Central memory CD8-positive, alpha-beta T cell (primary cell): ENCODE measurements around the gene INSL3.

ENCODE experiments used
- ATAC-seq: fragments of 150-1000 bp; cut with Tn5 transposase; replicated peaks from 2 replicates; pipeline ENCODE4 v1.10.0; 2022; ENCODE audit warnings: mild to moderate bottlenecking, moderate FRiP score, moderate number of reproducible peaks; ENCODE audit not compliant: poor library complexity, severe bottlenecking; ENCODE audit errors: extremely low read depth
- DNase-seq, 2 donors: peaks; one replicate each; pipeline ENCODE4 v3.0.0; 2021; ENCODE audit warnings: low spot score in 2 of 2
- H3K27ac Mint-ChIP-seq: one replicate; pipeline ENCODE4 v1.8.0; 2022; ENCODE audit warnings: low read depth, mild to moderate bottlenecking, moderate library complexity, mixed read lengths
- H3K27me3 Mint-ChIP-seq: one replicate; pipeline ENCODE4 v1.8.0; 2022; ENCODE audit warnings: mixed read lengths
- H3K36me3 Mint-ChIP-seq: one replicate; pipeline ENCODE4 v1.8.0; 2022; ENCODE audit warnings: mild to moderate bottlenecking, moderate library complexity, mixed read lengths; ENCODE audit not compliant: insufficient read depth
- H3K4me1 Mint-ChIP-seq: one replicate; pipeline ENCODE4 v1.8.0; 2022; ENCODE audit warnings: mixed read lengths
- H3K4me3 Mint-ChIP-seq: one replicate; pipeline ENCODE4 v1.8.0; 2022; ENCODE audit warnings: mild to moderate bottlenecking, moderate library complexity, mixed read lengths
- H3K9me3 Mint-ChIP-seq: one replicate; pipeline ENCODE4 v1.8.0; 2022; ENCODE audit warnings: mixed read lengths

The INSL3 gene

GRCh38 chr19:17841810-17842662, 20.7 kb upstream of the INSL3 start:
- Mint-ChIP-seq H3K27me3 (no peaks in the 10 kb centered on the region), H3K4me3 (no peak overlapping the region), H3K4me1 (peaks cover 42% of the 10 kb centered on the region), H3K36me3 (peaks cover 54% of the 10 kb centered on the region), H3K27ac (no peak overlapping the region), H3K9me3 (no peaks in the 10 kb centered on the region)
- no peak for ATAC-seq
- no peak for DNase-seq

- Mint-ChIP-seq H3K4me3 (no peak overlapping the region), H3K9me3 (no peaks in the 10 kb centered on the region), H3K4me1 (peaks cover 40% of the 10 kb centered on the region), H3K27ac (peak overlapping the region; percentile 83), H3K36me3 (peaks cover 57% of the 10 kb centered on the region), H3K27me3 (no peaks in the 10 kb centered on the region)
- ATAC-seq (no peak), DNase-seq (no peak)
These were observed 20.1 kb upstream of the INSL3 start for GRCh38 chr19:17841371-17841809.

- Mint-ChIP-seq H3K27me3 (no peaks in the 10 kb centered on the region), H3K4me1 (peaks cover 40% of the 10 kb centered on the region), H3K4me3 (no peak overlapping the region), H3K9me3 (no peaks in the 10 kb centered on the region), H3K27ac (peak overlapping the region; percentile 55), H3K36me3 (peaks cover 61% of the 10 kb centered on the region)
- ATAC-seq (no peak), DNase-seq (no peak)
These were observed 18.7 kb upstream of the INSL3 start for GRCh38 chr19:17840019-17840418.

- H3K4me1 Mint-ChIP-seq: peaks cover 23% of the 10 kb centered on the region
- no peak for DNase-seq
- H3K27me3 Mint-ChIP-seq: no peaks in the 10 kb centered on the region
- H3K27ac Mint-ChIP-seq: no peak overlapping the region
- no peaks in the 10 kb centered on the region for H3K9me3 Mint-ChIP-seq
- ATAC-seq: no peak
- H3K36me3 Mint-ChIP-seq: peaks cover 59% of the 10 kb centered on the region
- H3K4me3 Mint-ChIP-seq: no peak overlapping the region
These were observed 16.7 kb upstream of the INSL3 start for GRCh38 chr19:17837972-17838371.

- H3K4me1 Mint-ChIP-seq: peaks cover 23% of the 10 kb centered on the region
- peaks cover 64% of the 10 kb centered on the region for H3K36me3 Mint-ChIP-seq
- H3K9me3 Mint-ChIP-seq: no peaks in the 10 kb centered on the region
- no peak for DNase-seq
- H3K4me3 Mint-ChIP-seq: no peak overlapping the region
- peak overlapping the region; percentile 79 for H3K27ac Mint-ChIP-seq
- ATAC-seq: no peak
- no peaks in the 10 kb centered on the region for H3K27me3 Mint-ChIP-seq
These were observed 15.2 kb upstream of the INSL3 start for GRCh38 chr19:17836530-17836929.

- Mint-ChIP-seq H3K36me3 (peaks cover 64% of the 10 kb centered on the region), H3K27me3 (no peaks in the 10 kb centered on the region), H3K4me3 (no peak overlapping the region), H3K4me1 (peaks cover 19% of the 10 kb centered on the region), H3K27ac (peak overlapping the region; percentile 79), H3K9me3 (no peaks in the 10 kb centered on the region)
- ATAC-seq (no peak), DNase-seq (no peak)
These were observed 14.1 kb upstream of the INSL3 start for GRCh38 chr19:17835182-17836006.

- Mint-ChIP-seq H3K27ac (no peak overlapping the region), H3K4me1 (peaks cover 23% of the 10 kb centered on the region), H3K27me3 (no peaks in the 10 kb centered on the region), H3K4me3 (no peak overlapping the region), H3K36me3 (peaks cover 60% of the 10 kb centered on the region), H3K9me3 (no peaks in the 10 kb centered on the region)
- DNase-seq: no peak
- ATAC-seq: no peak
These were observed 13.2 kb upstream of the INSL3 start for GRCh38 chr19:17834350-17835181.

- H3K9me3 Mint-ChIP-seq: no peaks in the 10 kb centered on the region
- no peaks in the 10 kb centered on the region for H3K27me3 Mint-ChIP-seq
- H3K36me3 Mint-ChIP-seq: peaks cover 53% of the 10 kb centered on the region
- DNase-seq (no peak), ATAC-seq (no peak)
- H3K4me1 Mint-ChIP-seq: peaks cover 25% of the 10 kb centered on the region
- no peak overlapping the region for H3K4me3 Mint-ChIP-seq
- no peak overlapping the region for H3K27ac Mint-ChIP-seq
These were observed 11.3 kb upstream of the INSL3 start for GRCh38 chr19:17832443-17833208.

- Mint-ChIP-seq H3K36me3 (peaks cover 45% of the 10 kb centered on the region), H3K27ac (no peak overlapping the region), H3K27me3 (no peaks in the 10 kb centered on the region), H3K4me3 (no peak overlapping the region), H3K4me1 (peaks cover 24% of the 10 kb centered on the region), H3K9me3 (no peaks in the 10 kb centered on the region)
- ATAC-seq: no peak
- no peak for DNase-seq
These were observed 10.1 kb upstream of the INSL3 start for GRCh38 chr19:17831419-17831888.

GRCh38 chr19:17830567-17831418, 9.5 kb upstream of the INSL3 start:
- Mint-ChIP-seq H3K27ac (peak overlapping the region; percentile 62), H3K9me3 (no peaks in the 10 kb centered on the region), H3K36me3 (peaks cover 40% of the 10 kb centered on the region), H3K27me3 (no peaks in the 10 kb centered on the region), H3K4me1 (peaks cover 19% of the 10 kb centered on the region), H3K4me3 (no peak overlapping the region)
- ATAC-seq: peak; percentile 43
- DNase-seq: no peak
